ENCODE measurements around the gene PHETA1.
"Not testable (repeated sequence)": the region's sequence is repeated elsewhere in the genome, so short reads cannot be mapped to it uniquely, and the experiment has no call there.

The PHETA1 gene

DNA sequence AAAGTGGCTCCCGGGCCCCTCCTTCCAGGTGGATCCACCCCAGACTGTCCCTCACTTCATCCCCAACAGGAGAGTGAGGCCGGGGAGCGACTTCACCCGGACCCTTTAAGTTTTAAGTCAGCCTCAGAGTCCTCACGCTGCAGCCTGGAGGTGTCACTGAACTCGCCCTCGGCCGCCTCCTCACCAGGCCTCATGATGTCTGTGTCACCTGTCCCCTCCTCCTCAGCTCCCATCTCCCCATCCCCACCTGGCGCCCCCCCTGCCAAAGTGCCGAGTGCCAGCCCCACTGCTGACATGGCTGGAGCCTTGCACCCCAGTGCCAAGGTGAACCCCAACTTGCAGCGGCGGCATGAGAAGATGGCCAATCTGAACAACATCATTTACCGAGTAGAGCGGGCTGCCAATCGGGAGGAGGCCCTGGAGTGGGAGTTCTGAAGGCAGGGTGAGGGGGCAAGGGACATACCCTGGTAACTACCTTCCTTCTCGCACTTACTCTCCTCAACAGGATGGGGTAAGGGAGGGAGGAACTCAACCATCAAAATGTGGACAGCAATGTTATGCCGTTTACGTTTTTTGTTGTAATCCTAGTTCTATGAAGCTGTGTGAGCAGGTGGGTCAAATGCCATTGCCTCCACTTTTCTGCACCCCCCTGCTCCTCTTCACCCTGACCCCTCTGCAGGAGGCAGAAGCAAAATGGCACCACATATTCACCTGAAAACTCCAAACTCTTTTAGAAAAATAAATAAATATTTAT is 20.8 kb downstream of the PHETA1 start:
- DNase-seq: no peak

DNA sequence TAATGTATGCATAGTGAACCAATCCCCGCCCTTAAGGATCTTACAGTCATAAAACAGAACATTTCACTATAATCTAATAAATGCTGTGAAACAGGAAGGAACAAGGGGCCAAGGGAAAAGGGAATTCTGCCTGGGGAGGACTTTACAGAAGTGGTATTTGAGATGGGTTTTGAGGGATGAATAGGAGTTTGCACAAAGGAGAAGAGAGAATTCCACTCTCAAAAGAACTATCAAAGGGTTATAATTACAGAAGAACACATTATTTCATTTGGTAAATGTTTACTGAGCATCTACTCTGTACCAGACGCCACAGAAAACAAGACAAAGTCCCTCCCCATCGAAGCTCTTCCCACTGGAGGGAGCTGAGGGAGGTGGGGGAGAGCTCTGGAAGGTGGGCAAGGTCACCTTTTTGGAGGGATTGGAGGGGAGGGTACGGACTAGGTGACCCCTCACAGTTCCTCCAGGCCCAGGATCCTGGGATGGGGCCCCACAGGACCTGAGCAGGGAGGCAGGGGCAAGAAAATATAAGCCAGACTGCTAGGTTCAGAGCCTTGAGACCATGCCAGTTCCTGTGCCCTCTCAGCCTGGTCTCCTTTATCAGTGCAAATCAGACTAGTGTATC is 24.5 kb downstream of the PHETA1 start:
- no peak for DNase-seq

DNA sequence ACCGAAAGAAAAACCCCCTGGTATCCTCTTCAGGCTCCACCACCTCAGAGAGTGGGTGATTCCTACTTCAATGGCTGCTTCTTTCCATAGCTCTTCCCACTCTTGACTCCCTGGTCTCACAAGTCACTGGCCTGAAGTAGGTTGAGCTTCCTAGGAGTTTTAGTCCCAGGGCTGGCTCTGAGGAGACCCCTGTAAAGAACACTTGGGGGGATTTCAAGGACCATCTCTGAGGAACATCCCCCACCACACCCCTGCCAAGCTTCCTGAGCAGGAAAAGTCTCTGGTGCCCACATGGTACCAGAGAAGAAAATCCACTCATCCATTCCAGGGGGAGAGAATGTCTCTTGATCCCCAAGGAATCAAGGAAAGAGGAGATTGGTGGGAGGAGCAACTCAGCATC is 25.7 kb downstream of the PHETA1 start:
- no peak for DNase-seq

DNA sequence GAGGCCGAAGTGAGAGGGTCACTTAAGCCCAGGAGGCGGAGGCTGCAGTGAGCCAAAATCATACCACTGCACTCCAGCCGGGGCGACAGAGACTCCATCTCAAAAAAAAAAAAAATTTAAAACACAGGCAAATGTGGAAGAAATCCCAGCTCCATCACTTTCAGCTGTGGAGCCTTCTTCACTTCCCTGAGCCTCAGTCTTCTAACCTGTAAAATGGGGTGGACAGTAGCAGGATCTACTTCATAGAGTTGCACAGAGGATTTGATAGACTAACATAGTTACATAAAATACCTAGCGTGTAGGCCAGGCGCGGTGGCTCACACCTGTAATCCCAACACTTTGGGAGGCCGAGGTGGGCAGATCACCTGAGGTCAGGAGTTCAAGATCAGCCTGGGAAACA is 26.5 kb downstream of the PHETA1 start:
- no peak for DNase-seq

DNA sequence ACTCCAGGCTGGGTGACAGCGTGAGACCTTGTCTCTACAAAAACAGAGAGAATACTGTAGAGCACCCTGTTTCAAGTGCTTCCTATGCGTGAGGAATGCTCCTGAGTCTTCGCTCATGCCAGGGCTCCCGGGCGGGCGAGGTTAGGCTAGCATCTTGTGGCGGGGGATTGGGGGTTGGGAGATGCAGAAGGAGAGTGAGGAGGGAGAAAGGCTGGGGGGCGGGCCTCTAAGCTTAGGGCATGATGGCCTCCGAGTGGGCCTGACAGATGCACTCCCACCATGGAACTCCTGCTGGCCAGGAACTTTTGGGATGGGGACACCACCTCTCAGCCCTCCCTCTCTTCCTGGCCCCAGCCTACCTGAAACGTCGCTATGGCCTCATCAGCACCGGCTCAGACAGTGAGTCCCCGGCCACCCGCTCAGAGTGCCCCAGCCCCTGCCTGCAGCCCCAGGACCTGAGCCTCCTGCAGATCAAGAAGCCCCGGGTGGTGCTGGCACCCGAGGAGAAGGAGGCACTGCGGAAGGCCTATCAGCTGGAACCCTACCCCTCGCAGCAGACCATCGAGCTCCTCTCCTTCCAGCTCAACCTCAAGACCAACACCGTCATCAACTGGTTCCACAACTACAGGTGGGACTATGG is 27.3 kb downstream of the PHETA1 start:
- no peak for DNase-seq

DNA sequence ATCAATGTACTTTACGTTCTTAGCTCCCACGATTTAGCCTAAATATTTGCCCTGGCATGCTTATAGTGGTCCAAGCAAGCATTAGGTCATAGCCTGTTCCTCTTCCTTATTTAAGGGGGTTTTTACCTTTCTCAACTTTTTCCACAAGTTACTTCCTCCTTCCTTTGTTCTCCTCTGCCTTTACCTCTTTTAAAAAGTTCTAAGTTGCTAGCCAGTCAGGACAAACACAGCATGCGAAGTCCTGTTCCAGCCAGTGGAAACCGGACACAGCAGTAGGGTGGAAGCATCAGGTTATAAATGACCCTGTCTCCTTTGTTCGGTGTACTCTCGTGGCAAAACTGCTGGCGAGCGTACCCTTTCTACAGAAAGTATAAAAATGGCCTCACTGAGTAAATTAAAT is 28.2 kb downstream of the PHETA1 start:
- DNase-seq: not testable (repeated sequence)

DNA sequence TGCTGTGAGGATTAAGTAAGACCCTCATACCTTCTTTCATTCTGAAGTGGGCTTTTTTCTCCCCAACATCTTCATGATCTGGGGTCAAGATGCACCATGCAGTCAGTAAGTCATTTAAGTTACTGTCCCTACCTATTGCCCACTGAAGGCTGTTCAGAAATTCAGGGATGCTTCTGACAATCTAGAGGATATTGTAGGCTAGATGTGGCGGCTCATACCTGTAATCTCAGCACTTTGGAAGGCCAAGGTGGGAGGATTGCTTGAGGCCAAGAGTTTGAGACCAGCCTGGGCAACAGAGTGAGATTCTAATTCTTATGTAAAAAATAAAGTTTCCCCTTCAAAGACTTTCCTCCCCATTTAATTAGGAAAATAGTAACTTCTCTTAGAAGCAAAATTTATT is 28.7 kb downstream of the PHETA1 start:
- no peak for DNase-seq

DNA sequence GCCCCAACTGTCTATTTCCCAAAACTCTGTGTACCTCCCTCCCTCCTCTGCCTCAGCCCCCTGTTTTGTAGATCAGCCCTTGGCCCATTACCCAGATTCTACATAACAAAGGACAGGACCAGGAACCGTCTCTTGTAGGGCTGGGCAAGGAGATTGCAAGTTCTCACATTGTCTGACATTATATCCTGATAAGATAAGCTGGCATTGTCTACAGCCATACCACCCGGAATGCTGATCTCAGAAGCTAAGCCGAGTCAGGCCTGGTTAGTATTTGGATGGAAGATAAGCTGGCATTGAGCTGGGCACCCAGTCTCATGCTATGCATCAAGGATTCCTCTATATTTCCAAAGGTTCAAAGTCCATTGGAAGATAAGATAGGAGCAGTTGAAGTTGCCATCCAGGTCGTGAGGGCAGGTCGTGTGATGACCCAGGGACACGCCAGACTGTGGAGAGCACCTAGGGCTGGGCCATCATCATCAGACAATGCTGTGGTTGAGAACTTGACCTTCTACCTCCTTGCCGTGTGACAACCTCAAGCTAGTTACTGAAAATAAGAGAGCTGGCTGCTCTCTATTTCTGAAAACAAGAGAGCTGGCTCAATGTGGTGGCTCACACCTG is 29.5 kb downstream of the PHETA1 start:
- no peak for DNase-seq

DNA sequence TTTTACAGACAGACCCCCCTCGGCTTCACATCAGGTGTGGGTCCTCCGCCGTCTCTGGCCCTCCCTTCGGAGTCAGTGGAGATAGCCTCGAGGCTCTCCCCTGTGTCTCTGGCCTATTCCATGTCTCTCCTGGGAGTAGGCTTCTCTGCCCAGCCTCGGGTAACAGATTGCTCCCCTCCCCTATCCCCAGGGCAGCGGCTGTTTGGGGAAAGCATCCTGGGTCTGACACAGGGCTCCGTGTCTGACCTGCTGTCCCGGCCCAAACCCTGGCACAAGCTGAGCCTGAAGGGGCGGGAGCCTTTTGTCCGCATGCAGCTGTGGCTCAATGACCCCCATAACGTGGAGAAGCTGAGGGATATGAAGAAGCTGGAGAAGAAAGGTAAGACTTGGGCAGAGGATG is 30.8 kb downstream of the PHETA1 start:
- DNase-seq: no peak

DNA sequence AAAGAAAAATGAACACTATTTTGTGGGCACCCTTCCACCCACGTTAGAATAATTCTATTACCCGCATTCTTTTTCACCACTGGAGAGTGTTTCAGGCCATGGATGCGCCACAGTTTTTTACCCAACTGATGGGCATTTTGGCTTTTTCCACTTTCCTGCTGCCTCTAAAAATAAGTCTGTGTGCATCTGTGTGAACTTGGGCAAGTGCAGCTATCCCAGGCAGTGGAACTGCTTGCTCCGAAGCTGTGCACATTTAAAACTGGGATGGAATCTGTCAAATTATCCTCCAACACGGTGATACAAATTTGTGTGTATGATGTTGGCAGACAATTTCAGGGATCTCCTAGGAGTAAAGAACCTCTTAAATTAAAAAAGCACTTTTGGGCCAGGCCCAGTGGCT is 31.5 kb downstream of the PHETA1 start:
- no peak for DNase-seq

DNA sequence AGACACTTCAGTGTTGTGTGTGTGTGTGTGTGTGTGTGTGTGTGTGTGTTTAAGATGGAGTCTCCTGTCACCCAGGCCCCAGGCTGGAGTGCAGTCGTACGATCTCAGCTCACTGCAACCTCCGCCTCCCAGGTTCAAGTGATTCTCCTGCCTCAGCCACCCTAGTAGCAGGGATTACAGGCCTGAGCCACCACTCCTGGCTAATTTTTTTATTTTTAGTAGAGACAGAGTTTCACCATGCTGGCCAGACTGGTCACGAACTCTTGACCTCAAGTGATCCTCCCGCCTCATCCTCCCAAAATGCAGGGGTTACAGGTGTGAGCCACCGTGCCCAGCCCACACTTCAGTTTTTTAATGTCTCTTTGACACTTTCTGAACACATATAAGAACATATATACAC is 32.5 kb downstream of the PHETA1 start:
- not testable (repeated sequence) for DNase-seq

DNA sequence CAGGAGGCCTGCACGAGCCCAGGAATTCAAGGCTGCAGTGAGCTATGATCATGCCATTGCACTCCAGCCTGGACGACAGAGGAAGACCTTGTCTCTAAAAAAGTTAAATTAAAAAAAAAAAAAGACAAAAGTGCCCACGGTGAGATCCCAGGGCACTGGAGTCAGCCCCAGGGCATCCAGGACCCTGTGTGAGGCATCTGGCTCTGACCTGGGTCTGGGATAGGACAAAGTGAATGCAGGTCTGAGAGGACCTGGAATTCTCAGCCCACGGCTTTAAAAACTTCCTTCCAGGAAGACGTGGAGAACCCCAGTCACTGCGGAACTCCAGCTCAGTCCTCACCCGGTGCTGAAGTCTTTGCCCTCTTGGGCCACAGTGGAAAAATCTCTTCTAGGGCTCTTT is 33.1 kb downstream of the PHETA1 start:
- no peak for DNase-seq

DNA sequence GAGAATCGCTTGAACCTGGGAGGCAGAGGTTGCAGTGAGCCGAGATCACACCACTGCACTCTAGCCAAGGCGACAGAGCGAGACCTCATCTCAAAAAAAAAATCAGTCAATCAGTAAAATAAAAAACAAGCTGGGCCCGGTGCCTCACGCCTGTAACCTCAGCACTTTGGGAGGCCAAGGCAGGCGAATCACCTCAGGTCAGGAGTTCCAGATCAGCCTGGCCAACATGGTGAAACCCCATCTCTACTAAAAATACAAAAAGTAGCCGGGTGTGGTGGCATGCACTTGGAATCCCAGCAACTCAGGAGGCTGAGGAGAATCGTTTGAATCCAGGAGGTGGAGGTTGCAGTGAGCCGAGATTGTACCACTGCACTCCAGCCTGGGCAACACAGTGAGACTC is 33.6 kb downstream of the PHETA1 start:
- not testable (repeated sequence) for DNase-seq

DNA sequence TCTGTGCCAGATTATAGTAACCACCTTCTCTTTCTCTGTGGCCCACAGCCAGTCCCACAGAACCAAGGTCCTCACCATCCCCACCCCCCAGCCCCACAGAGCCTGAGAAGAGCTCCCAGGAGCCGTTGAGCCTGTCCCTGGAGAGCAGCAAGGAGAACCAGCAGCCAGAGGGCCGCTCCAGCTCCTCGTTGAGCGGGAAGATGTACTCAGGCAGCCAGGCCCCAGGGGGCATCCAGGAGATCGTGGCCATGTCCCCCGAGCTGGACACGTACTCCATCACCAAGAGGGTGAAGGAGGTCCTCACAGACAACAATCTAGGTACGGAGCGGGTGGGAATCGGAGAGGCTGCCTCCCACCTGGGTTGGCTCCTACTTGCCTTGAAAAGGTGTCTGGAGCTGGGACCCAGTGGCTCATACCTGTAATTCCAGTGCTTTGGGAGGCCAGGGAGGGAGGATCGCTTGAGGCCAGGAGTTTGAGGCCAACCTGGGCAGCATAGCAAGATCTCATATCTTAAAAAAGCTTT is 34.4 kb downstream of the PHETA1 start:
- no peak for DNase-seq

DNA sequence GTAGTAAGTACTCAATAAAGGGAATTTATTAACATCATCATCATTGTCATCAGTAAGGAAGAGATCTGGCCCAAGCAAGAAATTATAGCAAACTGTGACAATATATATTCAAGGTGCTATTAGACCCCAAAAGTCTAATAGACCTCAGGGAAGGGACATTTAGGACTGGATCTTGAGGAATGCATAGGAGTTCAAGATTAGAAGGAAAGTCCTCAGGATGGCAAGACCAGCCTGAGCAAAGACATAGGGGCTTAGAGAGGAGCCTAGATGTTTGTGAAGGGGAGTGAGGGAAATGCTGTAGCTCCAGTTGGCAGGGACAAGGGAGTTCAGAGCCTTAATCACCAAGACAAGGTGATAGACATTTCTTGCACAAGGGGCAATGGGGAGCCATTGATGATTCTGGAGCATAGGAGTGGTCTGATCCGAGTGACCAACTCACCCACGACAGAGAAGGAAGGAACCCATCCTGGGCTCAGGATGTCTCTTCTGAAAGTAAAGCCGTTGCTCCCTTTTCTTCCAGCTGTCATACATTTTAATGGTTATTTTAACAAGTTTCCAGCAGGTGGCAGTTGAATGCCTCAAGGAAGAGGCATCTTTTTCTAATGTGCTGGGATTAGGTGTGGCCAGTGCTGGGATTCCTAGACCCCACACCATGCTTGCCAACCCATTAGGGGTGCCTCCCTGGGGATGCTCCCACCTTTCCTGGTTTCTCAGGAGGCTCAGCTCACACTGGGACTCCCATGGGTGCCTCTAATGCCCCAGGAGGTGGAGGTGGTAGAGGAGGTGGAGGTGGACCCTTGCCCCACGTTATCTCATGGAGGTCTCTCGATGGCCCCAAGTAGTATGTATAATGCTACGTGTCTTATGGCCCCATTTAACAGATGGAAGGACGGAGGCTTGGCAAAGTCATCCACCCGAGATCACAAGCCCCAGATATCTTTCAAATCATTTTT is 37.8 kb downstream of the PHETA1 start:
- DNase-seq: peak in 1 of 2 donors; percentile 26

DNA sequence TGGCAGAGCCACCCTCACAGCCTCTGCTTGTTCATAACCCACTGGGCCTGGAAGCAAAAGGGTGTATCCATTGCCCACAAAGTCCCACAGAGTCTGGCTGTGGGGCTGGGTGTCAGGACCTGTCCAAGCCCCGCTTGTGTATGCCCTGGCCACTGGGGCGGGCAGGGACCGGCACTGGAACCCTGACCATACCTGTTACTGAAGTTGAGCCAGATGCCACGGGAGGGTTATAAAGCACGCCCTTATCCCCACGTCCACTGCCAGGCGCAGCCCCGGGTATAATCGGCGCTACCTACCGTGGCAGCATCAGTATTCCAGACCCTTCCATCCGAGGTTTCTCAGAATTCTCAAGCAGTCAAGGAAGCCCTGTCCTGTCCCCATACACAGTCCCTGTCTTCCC is 40.8 kb downstream of the PHETA1 start:
- DNase-seq: no peak

DNA sequence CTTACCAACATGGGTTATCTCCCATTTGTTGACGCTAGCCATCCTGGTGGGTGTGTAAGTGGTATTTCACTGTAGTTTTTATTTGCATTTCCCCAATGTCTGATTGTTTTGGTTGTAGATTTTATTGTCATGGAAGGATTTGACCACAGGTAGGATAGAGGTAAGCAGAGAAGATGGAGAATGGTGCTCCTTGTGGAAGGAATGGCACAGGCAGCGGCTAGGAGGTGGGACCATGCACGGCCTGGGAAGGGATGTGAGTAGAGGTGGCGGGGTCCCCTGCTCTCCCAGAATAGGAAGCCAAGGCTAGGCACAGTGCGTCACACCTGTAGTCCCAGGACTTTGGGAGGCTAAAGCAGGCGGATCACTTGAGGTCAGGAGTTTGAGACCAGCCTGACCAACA is 41.4 kb downstream of the PHETA1 start:
- DNase-seq: no peak

DNA sequence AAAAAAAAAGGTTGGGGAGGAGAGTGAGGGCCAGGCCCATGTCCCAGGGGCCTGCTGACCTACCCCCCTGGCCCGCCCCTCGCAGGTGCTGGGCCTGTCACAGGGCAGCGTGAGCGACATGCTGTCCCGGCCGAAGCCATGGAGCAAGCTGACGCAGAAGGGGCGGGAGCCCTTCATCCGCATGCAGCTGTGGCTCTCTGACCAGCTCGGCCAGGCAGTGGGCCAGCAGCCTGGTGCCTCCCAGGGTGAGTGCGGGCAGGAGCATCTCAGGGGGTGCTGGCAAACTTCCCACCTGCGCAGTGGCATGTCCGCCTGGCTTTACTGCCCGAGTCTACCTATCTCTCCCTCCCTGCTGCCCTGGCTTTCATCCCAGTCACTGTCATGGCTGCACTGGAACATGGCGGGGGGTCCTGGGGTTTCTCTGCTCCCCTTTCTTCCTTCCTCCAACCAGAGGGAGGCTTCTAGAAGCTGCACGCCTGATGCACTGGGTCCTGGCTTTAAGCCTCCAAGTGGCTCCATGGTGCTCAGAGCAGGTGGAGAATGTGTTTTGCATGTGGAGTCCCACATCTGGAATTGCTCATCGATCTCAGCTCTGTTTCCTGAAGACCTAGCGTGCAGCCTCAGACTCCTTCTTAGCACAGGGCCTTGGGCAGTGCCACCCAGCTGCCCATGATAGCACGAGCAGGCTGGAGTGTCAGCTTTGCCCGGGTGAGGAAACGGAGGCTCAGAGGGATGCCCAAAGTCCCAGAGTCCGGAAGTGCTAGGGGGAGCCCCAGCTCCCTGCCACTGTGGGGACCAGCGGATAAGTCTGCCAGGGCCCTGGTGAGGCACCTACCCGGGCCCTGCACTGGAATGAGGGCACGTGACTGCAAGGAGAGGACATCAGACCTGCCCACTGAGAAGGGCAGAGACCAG is 46.3 kb downstream of the PHETA1 start:
- no peak for DNase-seq

DNA sequence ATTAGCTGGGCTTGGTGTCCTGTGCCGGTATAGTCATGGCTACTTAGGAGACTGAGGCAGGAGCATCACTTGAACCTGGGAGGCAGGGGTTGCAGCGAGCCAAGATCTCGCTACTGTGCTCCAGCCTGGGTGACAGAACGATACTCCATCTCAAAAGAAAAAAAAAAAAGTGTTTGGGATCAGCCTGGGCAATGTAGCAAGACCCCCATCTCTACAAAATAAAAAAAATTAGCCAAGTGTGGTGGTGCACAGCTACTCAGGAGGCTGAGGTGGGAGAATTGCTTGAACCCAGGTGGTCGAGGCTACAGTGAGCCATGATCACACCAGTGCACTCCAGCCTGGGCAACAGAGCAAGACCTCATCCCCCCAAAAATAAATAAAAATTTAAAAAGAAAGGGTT is 47.6 kb downstream of the PHETA1 start:
- DNase-seq: no peak

DNA sequence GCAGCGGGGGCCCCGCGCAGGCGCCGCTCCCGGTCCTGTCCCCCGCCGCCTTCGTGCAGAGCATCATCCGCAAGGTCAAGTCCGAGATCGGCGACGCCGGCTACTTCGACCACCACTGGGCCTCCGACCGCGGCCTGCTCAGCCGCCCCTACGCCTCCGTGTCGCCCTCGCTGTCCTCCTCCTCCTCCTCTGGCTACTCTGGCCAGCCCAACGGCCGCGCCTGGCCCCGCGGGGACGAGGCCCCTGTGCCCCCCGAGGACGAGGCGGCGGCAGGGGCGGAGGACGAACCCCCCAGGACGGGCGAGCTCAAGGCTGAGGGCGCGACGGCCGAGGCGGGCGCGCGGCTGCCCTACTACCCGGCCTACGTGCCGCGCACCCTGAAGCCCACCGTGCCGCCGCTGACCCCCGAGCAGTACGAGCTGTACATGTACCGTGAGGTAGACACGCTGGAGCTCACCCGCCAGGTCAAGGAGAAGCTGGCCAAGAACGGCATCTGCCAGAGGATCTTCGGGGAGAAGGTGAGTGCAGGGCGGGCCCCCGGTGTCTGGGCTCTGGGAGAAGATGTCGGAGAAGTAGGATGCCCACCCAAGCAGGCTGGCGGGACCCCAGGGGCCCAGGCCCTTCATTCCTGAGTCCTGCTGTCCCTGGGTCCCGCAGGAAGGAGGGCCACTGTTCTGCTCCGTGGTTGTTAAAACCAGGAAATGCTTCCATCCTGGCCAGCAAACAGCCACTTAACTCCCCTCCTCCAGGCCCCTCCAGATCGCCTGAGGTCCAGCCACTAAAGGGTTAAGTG is 48.4 kb downstream of the PHETA1 start:
- no peak for DNase-seq

Data from CD4-positive, alpha-beta T cell treated with Interleukin-1 beta for 1 hour (primary cell).